ENCODE measurements around the gene PIK3C2B. TPM values are rescaled to one million over a fixed set of nuclear protein-coding genes. Genes with fewer than 3 reads are reported as not detected.

PIK3C2B gene
- total and polyA plus RNA-seq, 2 of the 8 experiments (the other 6 are each of a cell fraction or from before 2014, with no cell fraction given): 20.4 to 36.7 TPM

DNA sequence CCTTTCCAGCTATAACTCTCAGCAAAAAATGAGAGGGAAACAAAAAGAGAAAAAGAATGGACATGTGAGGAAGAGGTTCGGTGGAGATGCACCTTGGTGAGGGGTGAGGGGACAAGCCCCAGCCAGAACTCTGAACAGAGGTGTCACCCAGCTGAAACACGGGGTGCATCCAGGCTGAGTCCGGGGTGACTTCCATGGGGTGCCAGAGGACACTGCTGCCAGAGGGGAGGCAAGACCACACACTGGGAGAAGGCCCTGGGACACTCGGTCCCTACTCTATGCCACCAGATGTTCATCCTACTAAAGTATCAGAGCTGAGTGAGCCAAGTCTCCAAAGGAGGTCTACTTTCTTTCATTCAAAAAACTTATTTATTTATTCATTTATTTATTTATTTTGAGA, 46.9 kb downstream of the PIK3C2B start:
- Histone ChIP-seq H3K27me3 (replicated peaks in 1 of 4; ENCODE audit: control insufficient read depth in 3 of 4, extremely low read depth in 1 of 4, insufficient read depth in 3 of 4, low read length in 3 of 4) (no peaks in the 10 kb centered on the region), H2BK120ac (replicated peaks; ENCODE audit: low read depth, low read length) (no peak overlapping the region), H3K23me2 (ENCODE audit: low read depth, low read length) (no peaks in the 10 kb centered on the region), H3K79me1 (ENCODE audit: low read depth, low read length) (no peaks in the 10 kb centered on the region), H2AK5ac (ENCODE audit: low read depth, low read length) (no peak overlapping the region), H3K9me3 (ENCODE audit: insufficient read depth in 2 of 2, low read depth in 1 of 2, low read length in 1 of 2) (no peaks in the 10 kb centered on the region), H2BK12ac (ENCODE audit: low read depth, low read length) (no peak overlapping the region), H2AFZ (ENCODE audit: low read length) (no peak overlapping the region), H3K18ac (ENCODE audit: extremely low read depth, low read length) (no peak overlapping the region), H4K5ac (ENCODE audit: insufficient read length, low read depth, low read length) (no peak overlapping the region), H4K91ac (replicated peaks; ENCODE audit: insufficient read length, low read length) (no peak overlapping the region), H3K27ac (ENCODE audit: low read depth, low read length) (no peak overlapping the region), H2BK15ac (ENCODE audit: low read length) (no peak overlapping the region), H3K79me2 (ENCODE audit: control insufficient read depth in 1 of 2, insufficient read depth in 2 of 2, low read length in 2 of 2) (no peaks in the 10 kb centered on the region), H4K8ac (ENCODE audit: extremely low read depth, insufficient read depth, low read length) (no peak overlapping the region), H3K56ac (replicated peaks; ENCODE audit: insufficient read length, low read depth, low read length) (no peak overlapping the region), H3K4me3 (ENCODE audit: extremely low read depth in 1 of 4, insufficient read depth in 2 of 4, low read depth in 3 of 4, low read length in 4 of 4) (no peak overlapping the region), H3K9ac (replicated peaks in 1 of 4; ENCODE audit: extremely low read depth in 1 of 4, low read depth in 3 of 4, low read length in 3 of 4) (no peak overlapping the region), H2BK20ac (ENCODE audit: low read length) (no peak overlapping the region), H3K36me3 (ENCODE audit: control insufficient read depth in 2 of 4, insufficient read depth in 4 of 4, low read length in 3 of 4) (peaks cover 2 to 13% (median 6%) of the 10 kb centered on the region in 4 experiments; a peak in 4 of 8 replicates), H3K4ac (replicated peaks; ENCODE audit: insufficient read length, low read depth, low read length) (no peak overlapping the region), H3K14ac (ENCODE audit: insufficient read length) (no peak overlapping the region), H4K20me1 (replicated peaks in 1 of 2; ENCODE audit: control insufficient read depth in 1 of 2, insufficient read depth in 2 of 2, low read length in 2 of 2) (peaks cover 0 to 2% of the 10 kb centered on the region in 2 experiments), H3K4me1 (replicated peaks in 1 of 4; ENCODE audit: control insufficient read depth in 3 of 4, insufficient read depth in 4 of 4, low read length in 3 of 4) (peaks cover 0 to 13% (median 7%) of the 10 kb centered on the region in 4 experiments; a peak in 6 of 7 replicates), H3K23ac (ENCODE audit: insufficient read length) (no peak overlapping the region), H2BK5ac (ENCODE audit: low read depth, low read length) (no peak overlapping the region), H3K4me2 (ENCODE audit: insufficient read depth in 1 of 2, low read depth in 2 of 2, low read length in 2 of 2) (no peak overlapping the region)
- TF ChIP-seq CHD2 (IDR thresholded peaks at IDR 0.05; ENCODE audit: low read length) (no peak), SUZ12 (IDR thresholded peaks at IDR 0.05; ENCODE audit: low read length) (peak; percentile 3; the same call in 1 of the 2 replicates)
- ChIA-PET POLR2A (ENCODE audit: partially characterized antibody) (interaction anchor here (1.9 to 3.4 kb wide), 4 partner anchors 46 to 68 kb away, joined by 6 to 28 read pairs (median 14); partner anchors contain the start of genes MDM4 and PIK3C2B), CTCF (ENCODE audit: partially characterized antibody) (interaction anchor here (0.9 to 47.3 kb wide), 11 partner anchors 11 to 599 kb away, joined by 3 to 2124 read pairs (median 8); partner anchors contain the start of genes MDM4 and PIK3C2B)
- FAIRE-seq (no peak), DNase-seq (ENCODE audit: low read depth in 1 of 2, low spot score in 2 of 2) (no peak)
- 79% methylated on average over 4 of the region's 4 CpGs; no CpG with 5 or more reads in 1 of the 2 experiments for WGBS, 2 experiments (ENCODE audit: extremely low coverage in 1 of 2, insufficient coverage in 1 of 2, insufficient read length in 1 of 2, insufficient replicate concordance in 2 of 2, low coverage in 1 of 2, low lambda C conversion rate in 2 of 2, missing lambda C conversion rate in 1 of 2)
